ENCODE measurements around the gene BRAF.
"Not testable (repeated sequence)": the region's sequence is repeated elsewhere in the genome, so short reads cannot be mapped to it uniquely, and the experiment has no call there.

- not testable (repeated sequence) for TF ChIP-seq POLR2A, CTCF (IDR thresholded peaks at IDR 0.05)
Measured at GRCh38 chr7:140693849-140694248, 230.9 kb downstream of the BRAF start.

Measured in heart left ventricle (tissue), 13 donors.